ENCODE measurements around the gene NEIL1. TPM values are rescaled to one million over a fixed set of nuclear protein-coding genes. Genes with fewer than 3 reads are reported as not detected.

Gene NEIL1
- total RNA-seq, 1 donor from 2014 or later, result 51.6 TPM

DNA sequence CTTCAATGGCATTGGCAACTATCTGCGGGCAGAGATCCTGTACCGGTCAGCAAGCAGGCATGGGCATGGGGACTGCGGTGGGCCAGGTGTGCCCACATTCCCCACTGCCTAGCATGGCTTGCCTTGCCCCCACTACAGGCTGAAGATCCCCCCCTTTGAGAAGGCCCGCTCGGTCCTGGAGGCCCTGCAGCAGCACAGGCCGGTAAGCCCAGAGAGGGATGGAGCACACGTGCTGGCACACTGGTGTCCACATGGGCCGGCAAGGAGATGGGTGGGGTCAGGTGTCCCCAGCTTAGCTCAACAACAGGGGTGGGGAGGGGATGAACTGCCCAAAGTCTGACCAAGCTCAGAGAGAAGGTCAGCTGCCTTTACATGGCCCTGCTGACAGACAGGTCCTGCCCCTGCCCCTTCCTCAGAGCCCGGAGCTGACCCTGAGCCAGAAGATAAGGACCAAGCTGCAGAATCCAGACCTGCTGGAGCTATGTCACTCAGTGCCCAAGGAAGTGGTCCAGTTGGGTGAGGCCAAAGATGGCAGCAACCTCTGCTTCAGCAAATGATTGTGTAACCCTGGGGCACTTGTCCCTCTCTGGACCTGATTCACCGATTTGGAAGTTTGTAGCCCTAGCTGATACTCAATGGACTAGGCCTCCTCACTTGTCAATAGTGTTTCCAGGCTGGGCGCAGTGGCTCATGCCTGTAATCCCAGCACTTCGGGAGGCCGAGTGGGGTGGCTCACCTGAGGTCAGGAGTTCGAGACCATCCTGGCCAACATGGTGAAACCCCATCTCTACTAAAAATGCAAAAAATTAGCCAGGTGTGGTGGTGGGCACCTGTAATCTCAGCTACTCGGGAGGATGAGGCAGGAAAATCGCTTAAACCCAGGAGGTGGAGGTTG lies 5.6 kb downstream of the NEIL1 start:
- intact Hi-C loops (cut with DNase I), result no loop called here
- ATAC-seq (no peak), DNase-seq (ENCODE audit: low spot score) (no peak)

DNA sequence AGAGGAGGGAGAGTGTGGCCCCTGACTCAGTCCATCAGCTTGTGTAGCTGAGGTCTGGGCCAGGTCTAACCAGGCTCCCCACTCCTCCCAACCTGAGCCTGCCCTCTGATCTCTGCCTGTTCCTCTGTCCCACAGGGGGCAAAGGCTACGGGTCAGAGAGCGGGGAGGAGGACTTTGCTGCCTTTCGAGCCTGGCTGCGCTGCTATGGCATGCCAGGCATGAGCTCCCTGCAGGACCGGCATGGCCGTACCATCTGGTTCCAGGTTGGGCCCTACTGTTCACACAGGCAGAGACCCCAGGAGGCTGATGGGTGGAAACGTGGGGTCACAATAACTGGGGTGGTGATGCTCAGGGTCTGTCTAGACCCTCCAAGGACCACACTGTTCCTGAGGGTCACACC lies 6.8 kb downstream of the NEIL1 start:
- intact Hi-C loops (cut with DNase I), result no loop called here
- DNase-seq (ENCODE audit: low spot score) (no peak), ATAC-seq (no peak)

GRCh38 chr15:75354454-75354853 lies 7.6 kb downstream of the NEIL1 start:
- intact Hi-C loops (cut with DNase I), result no loop called here
- DNase-seq (ENCODE audit: low spot score) (no peak), ATAC-seq (no peak)

DNA sequence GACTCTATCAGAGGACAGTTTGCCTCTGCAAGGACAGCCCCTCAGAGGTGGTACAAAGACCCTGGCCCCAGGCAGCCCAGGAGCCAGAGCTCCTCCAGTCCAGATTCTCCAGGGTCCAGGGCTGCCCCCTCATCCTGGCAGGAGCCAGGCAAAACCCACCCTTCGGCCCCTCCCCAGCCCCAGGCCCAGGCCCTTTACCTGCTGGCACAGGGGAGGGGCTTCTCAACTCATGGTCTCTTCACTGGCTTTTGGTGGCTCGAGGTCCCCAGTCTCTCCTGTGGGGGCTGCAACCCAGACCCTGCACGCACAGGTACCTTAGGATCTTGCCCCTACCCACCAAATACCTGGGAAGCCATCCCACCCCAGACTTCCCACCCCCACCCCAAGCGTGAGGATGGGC lies 8.5 kb downstream of the NEIL1 start:
- intact Hi-C loops (cut with DNase I), result no loop called here
- ATAC-seq (no peak), DNase-seq (ENCODE audit: low spot score) (no peak)

DNA sequence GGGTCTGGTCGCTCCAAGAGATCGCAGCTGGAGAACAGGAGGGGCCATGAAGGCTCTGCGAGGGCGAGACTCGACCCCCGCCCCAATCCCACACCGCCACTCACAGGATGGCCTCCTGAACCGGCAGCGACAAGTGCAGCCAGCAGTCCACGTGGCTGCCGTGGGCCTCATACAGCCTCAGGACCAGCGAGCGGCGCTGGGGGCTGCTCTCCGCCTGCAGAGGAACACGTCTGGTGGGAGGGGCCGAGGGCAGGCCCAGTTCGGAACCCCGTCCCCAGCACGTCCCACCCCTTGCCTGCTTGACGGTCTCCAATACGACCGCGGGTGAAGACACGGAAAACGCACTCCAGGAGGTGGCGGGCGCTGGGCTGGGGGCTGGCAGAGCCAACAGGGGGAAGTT lies 9.2 kb downstream of the NEIL1 start:
- DNase-seq (ENCODE audit: low spot score) (no peak), ATAC-seq (no peak)
- intact Hi-C loops (cut with DNase I), result no loop called here

DNA sequence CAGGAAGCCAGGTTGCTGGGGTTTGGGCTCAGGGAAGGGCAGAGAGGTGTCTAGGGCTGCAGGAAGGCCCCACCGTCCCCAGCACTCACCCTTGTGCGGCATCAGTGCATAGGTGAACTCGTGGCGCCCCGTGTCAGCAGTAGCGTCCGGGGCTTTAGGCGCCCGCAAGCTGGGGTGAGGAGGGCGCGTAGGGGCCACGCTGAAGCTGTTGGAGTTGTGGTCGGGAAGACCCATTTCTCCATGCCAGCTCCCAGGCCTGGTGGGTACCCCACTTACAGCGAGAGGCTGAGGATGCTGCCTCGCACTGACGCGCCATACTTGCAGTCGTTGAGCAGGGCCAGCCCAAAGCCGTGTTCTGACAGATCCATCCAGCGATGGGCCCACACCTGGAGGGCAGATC lies 9.7 kb downstream of the NEIL1 start:
- DNase-seq (ENCODE audit: low spot score) (no peak), ATAC-seq (no peak)
- intact Hi-C loops (cut with DNase I), result no loop called here

GRCh38 chr15:75357976-75358673 lies 11.3 kb downstream of the NEIL1 start:
- ATAC-seq, result no peak
- no peak for DNase-seq (ENCODE audit: low spot score)

GRCh38 chr15:75358771-75359536 lies 12.1 kb downstream of the NEIL1 start:
- DNase-seq (ENCODE audit: low spot score) (no peak), ATAC-seq (no peak)
- intact Hi-C loops (cut with DNase I), result no loop called here

More at GRCh38 chr15:75357976-75358673, 11.3 kb downstream of the NEIL1 start:
- intact Hi-C loops (cut with DNase I), result no loop called here

GRCh38 chr15:75359537-75360250 lies 12.9 kb downstream of the NEIL1 start:
- intact Hi-C loops (cut with DNase I), result no loop called here
- no peak for DNase-seq (ENCODE audit: low spot score)

GRCh38 chr15:75360391-75360790 lies 13.6 kb downstream of the NEIL1 start:
- intact Hi-C loops (cut with DNase I), result no loop called here
- ATAC-seq, result no peak

More at GRCh38 chr15:75359537-75360250, 12.9 kb downstream of the NEIL1 start:
- no peak for ATAC-seq

DNA sequence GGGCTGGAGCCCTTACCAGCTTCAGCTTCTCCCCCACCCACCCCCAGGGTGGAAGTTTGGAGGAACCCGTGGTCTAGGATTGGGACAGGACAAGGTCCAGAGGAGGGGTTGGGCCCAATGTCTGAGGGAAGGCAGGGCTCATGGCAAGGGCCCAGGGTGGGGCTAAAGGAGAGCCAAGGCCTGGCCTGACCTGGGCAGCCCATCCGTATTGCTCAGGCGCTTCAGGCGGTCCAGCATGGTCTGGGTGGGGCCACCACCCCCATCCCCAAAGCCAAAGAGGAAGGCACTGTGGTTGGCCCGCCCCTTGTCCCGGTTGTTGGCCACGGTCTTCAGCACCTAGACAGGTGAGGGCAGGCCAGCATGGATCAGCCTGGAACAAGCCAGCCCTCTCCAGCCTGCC lies 14.0 kb downstream of the NEIL1 start:
- DNase-seq (ENCODE audit: low spot score), result no peak
- intact Hi-C loops (cut with DNase I), result no loop called here
- no peak for ATAC-seq

More at GRCh38 chr15:75360391-75360790, 13.6 kb downstream of the NEIL1 start:
- no peak for DNase-seq (ENCODE audit: low spot score)

- intact Hi-C loops (cut with DNase I), result no loop called here
- ATAC-seq (no peak), DNase-seq (ENCODE audit: low spot score) (no peak)
Measured at GRCh38 chr15:75361361-75361988, 14.6 kb downstream of the NEIL1 start.

- ATAC-seq (no peak), DNase-seq (ENCODE audit: low spot score) (no peak)
- intact Hi-C loops (cut with DNase I), result no loop called here
Measured at GRCh38 chr15:75361989-75362641, 15.3 kb downstream of the NEIL1 start.

DNA sequence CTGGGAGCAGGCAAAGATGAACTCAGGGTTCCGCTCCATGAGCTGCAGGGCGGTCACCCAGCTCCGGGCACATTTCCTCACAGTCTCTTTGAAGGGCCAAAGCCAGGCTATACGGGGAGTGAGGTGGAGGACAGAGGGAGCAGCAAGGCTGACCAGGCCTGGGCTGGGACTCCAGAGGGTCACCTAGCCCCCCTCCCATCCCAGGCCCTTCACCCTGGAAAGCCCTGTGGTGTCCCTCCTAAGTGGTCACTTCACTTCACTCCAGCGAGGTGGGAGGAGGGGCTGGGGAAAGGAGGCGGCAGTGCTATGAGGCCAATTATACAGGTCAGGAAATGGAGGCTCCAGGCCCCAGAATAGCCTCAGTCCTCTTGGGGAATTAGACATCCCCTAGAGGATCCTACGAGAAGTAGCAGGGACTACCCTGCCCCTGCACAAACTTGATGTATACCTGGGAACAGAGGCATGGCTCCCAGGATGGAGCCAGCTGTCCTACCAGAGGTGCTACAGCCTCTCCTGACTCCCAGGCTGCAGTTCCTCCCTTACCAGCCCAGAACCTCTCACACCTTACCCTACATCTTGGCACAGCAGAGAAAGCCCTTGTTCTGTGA lies 15.9 kb downstream of the NEIL1 start:
- no peak for ATAC-seq
- DNase-seq (ENCODE audit: low spot score), result no peak
- intact Hi-C loops (cut with DNase I), result no loop called here

DNA sequence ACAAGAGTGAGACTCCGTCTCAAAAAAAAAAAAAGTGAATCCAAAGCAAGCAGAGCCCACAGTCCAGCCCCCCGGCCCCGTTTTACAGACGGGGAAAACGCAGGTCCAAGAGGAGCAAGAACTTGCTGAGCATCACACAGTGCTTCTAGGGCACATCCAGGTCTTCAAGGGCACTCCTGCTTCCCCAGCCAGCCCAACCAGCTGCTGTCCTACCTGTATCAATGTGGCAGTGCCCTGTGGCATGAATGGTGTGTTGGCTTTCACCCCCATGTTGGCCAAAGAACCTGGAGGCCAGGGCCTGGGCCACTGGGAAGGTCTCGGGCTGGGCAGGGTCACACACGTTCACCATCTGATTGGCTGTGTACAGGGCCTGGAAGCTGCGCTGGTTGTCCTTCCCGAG lies 16.9 kb downstream of the NEIL1 start:
- intact Hi-C loops (cut with DNase I), result no loop called here
- ATAC-seq, result no peak

DNA sequence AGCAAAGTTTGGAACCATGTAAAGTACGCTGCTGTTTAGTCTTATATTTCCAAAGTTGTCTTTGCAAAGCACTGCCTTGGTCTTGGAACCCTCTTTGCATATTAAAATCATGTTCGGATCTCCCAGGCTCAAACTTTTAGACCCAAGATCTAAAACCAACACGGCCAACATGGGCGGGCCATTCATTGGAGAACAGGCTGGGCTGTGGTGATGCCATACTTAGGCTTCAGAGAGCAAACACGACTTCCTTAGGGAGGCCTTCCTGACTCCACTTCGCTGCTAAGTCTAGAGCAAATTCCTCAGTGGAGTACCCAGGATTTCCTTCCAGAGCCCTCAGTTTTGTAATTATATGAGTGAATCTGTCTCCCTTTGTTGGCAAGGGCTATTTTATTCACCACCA lies 18.0 kb downstream of the NEIL1 start:
- no peak for DNase-seq (ENCODE audit: low spot score)
- no peak for ATAC-seq
- intact Hi-C loops (cut with DNase I), result no loop called here

More for the DNA sequence above, 16.9 kb downstream of the NEIL1 start:
- no peak for DNase-seq (ENCODE audit: low spot score)

DNA sequence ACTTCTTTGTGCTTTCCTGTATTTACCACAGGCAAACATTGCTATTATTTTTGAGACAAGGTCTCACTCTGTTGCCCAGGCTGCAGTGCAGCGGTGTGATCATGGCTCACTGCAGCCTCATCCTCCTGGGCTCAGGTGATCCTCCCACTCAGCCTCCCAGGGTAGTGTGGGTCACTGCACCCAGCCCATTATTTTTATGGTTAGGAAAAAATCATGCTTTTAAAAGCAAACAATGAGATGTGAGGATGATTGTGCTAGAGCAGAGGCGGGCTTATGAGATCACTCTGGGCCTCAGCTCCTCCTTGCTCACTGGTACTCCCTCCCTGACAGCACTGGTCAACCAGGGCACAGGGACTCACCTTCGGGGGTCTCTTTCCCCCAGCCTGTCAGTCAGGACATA lies 19.3 kb downstream of the NEIL1 start:
- DNase-seq (ENCODE audit: low spot score) (no peak), ATAC-seq (no peak)
- intact Hi-C loops (cut with DNase I), result no loop called here

- ATAC-seq (no peak), DNase-seq (ENCODE audit: low spot score) (no peak)
- intact Hi-C loops (cut with DNase I), result no loop called here
Measured at GRCh38 chr15:75367006-75367405, 20.2 kb downstream of the NEIL1 start.

Data from sciatic nerve (tissue), 2 donors.